PFSK-1 (cell line): ENCODE measurements around the gene TAOK3.

Experiments used
- FOXP2 ChIP-seq: optimal IDR thresholded peaks from 2 replicates; pipeline ENCODE3; 2011; ENCODE audit warnings: borderline replicate concordance, control low read depth, inconsistent platforms; ENCODE audit not compliant: insufficient read depth; ENCODE audit errors: extremely low read length, extremely low read depth
- POLR2AphosphoS5 ChIP-seq: IDR thresholded peaks from 2 replicates; pipeline ENCODE4 v1.6.1; 2012; ENCODE audit warnings: low read depth, mild to moderate bottlenecking, control low read depth, low read length, moderate library complexity
- REST ChIP-seq, 2 experiments: IDR thresholded peaks; 2 replicates each; pipeline versions ENCODE4 v1.6.1 to v1.8.0; 2011 to 2012; ENCODE audit warnings: low read depth in 2 of 2, low read length in 2 of 2, control low read depth in 1 of 2, inconsistent platforms in 1 of 2, mild to moderate bottlenecking in 1 of 2, moderate library complexity in 1 of 2; ENCODE audit not compliant: insufficient read depth in 1 of 2
- SIN3A ChIP-seq: IDR thresholded peaks from 2 replicates; pipeline ENCODE4 v1.6.1; 2012; ENCODE audit warnings: mild to moderate bottlenecking, low read length, moderate library complexity, borderline replicate concordance; ENCODE audit not compliant: insufficient read depth
- TAF1 ChIP-seq: IDR thresholded peaks from 2 replicates; pipeline ENCODE4 v1.6.1; 2012; ENCODE audit warnings: low read length, control low read depth, borderline replicate concordance; ENCODE audit not compliant: insufficient read depth

Gene TAOK3

GRCh38 chr12:118290130-118290529 lies 82.6 kb downstream of the TAOK3 start:
- TF ChIP-seq TAF1, result no peak
- TF ChIP-seq POLR2AphosphoS5, result no peak
- no peak for TF ChIP-seq SIN3A
- TF ChIP-seq FOXP2, result no peak
- no peak for TF ChIP-seq REST (IDR thresholded peaks at IDR 0.05; ENCODE audit: insufficient read depth in 1 of 2, low read depth in 2 of 2, low read length in 2 of 2)

GRCh38 chr12:118288174-118288573 lies 84.5 kb downstream of the TAOK3 start:
- TF ChIP-seq SIN3A (no peak), POLR2AphosphoS5 (no peak), TAF1 (no peak), FOXP2 (no peak), REST (IDR thresholded peaks at IDR 0.05; ENCODE audit: insufficient read depth in 1 of 2, low read depth in 2 of 2, low read length in 2 of 2) (no peak)

- no peak for TF ChIP-seq SIN3A
Observed at GRCh38 chr12:118287728-118288127, 85.0 kb downstream of the TAOK3 start.

- TF ChIP-seq TAF1 (no peak), REST (IDR thresholded peaks at IDR 0.05; ENCODE audit: insufficient read depth in 1 of 2, low read depth in 2 of 2, low read length in 2 of 2) (no peak), FOXP2 (no peak), SIN3A (no peak), POLR2AphosphoS5 (no peak)
Observed at GRCh38 chr12:118282767-118283166, 89.9 kb downstream of the TAOK3 start.

- TF ChIP-seq SIN3A (no peak), REST (IDR thresholded peaks at IDR 0.05; ENCODE audit: insufficient read depth in 1 of 2, low read depth in 2 of 2, low read length in 2 of 2) (no peak), TAF1 (no peak), FOXP2 (no peak), POLR2AphosphoS5 (no peak)
Observed at GRCh38 chr12:118274066-118274465, 98.6 kb downstream of the TAOK3 start.
